Measurements from ENCODE around the gene XPNPEP1.

XPNPEP1 gene

GRCh38 chr10:109922976-109923921, at the start of gene XPNPEP1:
XPNPEP1 (minus strand) TSS chr10:109923511; CDS start chr10:109923433, 78 bp downstream.
- DNase-seq (ENCODE audit: insufficient read length, low spot score) (peak; percentile 31), FAIRE-seq (no peak)
- TF ChIP-seq, protein P1, sequence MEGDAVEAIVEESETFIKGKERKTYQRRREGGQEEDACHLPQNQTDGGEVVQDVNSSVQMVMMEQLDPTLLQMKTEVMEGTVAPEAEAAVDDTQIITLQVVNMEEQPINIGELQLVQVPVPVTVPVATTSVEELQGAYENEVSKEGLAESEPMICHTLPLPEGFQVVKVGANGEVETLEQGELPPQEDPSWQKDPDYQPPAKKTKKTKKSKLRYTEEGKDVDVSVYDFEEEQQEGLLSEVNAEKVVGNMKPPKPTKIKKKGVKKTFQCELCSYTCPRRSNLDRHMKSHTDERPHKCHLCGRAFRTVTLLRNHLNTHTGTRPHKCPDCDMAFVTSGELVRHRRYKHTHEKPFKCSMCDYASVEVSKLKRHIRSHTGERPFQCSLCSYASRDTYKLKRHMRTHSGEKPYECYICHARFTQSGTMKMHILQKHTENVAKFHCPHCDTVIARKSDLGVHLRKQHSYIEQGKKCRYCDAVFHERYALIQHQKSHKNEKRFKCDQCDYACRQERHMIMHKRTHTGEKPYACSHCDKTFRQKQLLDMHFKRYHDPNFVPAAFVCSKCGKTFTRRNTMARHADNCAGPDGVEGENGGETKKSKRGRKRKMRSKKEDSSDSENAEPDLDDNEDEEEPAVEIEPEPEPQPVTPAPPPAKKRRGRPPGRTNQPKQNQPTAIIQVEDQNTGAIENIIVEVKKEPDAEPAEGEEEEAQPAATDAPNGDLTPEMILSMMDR (IDR thresholded peaks at IDR 0.05; ENCODE audit: insufficient read depth, missing control alignments): no peak

- TF ChIP-seq, protein P1 (IDR thresholded peaks at IDR 0.05; ENCODE audit: insufficient read depth, missing control alignments): no peak
- FAIRE-seq (no peak), DNase-seq (ENCODE audit: insufficient read length, low spot score) (no peak)
Observed at GRCh38 chr10:109972372-109973001, 49.2 kb upstream of the XPNPEP1 start.

- DNase-seq (ENCODE audit: insufficient read length, low spot score): no peak
- TF ChIP-seq, protein P1 (IDR thresholded peaks at IDR 0.05; ENCODE audit: insufficient read depth, missing control alignments): no peak
- no peak for FAIRE-seq
Observed at GRCh38 chr10:109971634-109972033, 48.3 kb upstream of the XPNPEP1 start.

GRCh38 chr10:109969760-109970346, 46.5 kb upstream of the XPNPEP1 start:
- no peak for DNase-seq (ENCODE audit: insufficient read length, low spot score)

DNA sequence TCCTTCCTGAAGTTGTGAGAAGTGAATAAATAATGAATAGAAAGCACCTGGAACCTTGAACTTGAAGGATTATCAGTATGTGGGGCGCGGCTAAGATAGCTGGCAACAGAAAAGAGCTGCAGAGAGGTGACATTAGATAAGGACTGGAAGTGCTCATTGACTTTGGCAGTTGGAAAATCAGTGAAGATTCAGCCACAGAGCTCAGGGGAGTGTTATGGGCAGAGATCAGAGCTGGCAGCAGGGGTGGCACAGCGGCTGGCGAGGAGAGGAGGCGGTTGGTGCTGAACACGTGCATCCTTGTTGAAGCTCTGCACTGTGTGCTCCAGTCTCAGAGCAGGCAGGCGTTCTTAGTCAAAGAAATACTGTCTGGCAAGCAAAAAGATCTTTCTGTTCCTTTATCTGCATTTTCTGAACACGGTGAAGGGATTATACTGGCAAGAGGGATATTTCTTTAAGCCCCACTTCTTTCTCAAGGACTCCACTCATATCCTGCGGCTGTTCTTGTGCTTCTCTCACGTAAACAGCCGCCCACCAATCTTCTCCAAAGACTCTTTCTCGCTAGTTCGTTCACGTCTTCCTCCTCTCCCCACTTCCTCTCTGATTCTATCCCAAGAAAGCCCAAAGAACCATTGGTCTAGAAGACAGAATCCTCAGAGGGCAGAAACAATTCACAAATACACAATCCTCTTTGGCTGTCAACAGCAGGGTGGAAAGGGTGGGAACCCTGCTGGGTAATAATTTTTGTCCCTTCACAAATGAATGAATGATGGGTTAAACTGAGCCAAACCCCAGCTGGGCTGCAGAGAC, 45.8 kb upstream of the XPNPEP1 start:
- TF ChIP-seq, protein P1 (IDR thresholded peaks at IDR 0.05; ENCODE audit: insufficient read depth, missing control alignments): no peak
- DNase-seq (ENCODE audit: insufficient read length, low spot score) (no peak), FAIRE-seq (no peak)

More at GRCh38 chr10:109969760-109970346, 46.5 kb upstream of the XPNPEP1 start:
- TF ChIP-seq, protein P1 (IDR thresholded peaks at IDR 0.05; ENCODE audit: insufficient read depth, missing control alignments): no peak
- FAIRE-seq: no peak

GRCh38 chr10:109967739-109968088, 44.4 kb upstream of the XPNPEP1 start:
- no peak for DNase-seq (ENCODE audit: insufficient read length, low spot score)
- no peak for FAIRE-seq
- TF ChIP-seq, protein P1 (IDR thresholded peaks at IDR 0.05; ENCODE audit: insufficient read depth, missing control alignments): no peak
